Large intestine (tissue), 3 donors: ENCODE results near the gene IL12RB1. TPM values are rescaled to one million over a fixed set of nuclear protein-coding genes. Genes with fewer than 3 reads are reported as not detected.

Experiments used
- DNase-seq, 2 donors: peaks; one replicate each; pipeline versions ENCODE4 v3.0.0 to v3.0.0-alpha.2; 2013
- H3K27ac ChIP-seq: one replicate; pipeline ENCODE4 v1.5.1; 2013; ENCODE audit warnings: low read length
- H3K27me3 ChIP-seq: 2 replicates; pipeline ENCODE4 v1.6.1; 2013; ENCODE audit warnings: low read length; ENCODE audit not compliant: control insufficient read depth, insufficient read depth
- H3K36me3 ChIP-seq: 2 replicates; pipeline ENCODE4 v1.6.1; 2013; ENCODE audit warnings: low read length; ENCODE audit not compliant: control insufficient read depth, insufficient read depth
- H3K4me1 ChIP-seq: one replicate; pipeline ENCODE4 v1.6.1; 2013; ENCODE audit warnings: low read length; ENCODE audit not compliant: control insufficient read depth, insufficient read depth
- H3K4me3 ChIP-seq: one replicate; pipeline ENCODE4 v1.5.1; 2013; ENCODE audit warnings: low read length
- H3K9me3 ChIP-seq: one replicate; pipeline ENCODE4 v1.6.1; 2013; ENCODE audit warnings: mild to moderate bottlenecking, low read depth, low read length, moderate library complexity; ENCODE audit not compliant: control insufficient read depth
- WGBS: methylation state at CpG from one replicate; pipeline ENCODE4 v1.1.5; 2013; ENCODE audit warnings: low lambda C conversion rate; ENCODE audit not compliant: insufficient coverage; 5-methylcytosine and 5-hydroxymethylcytosine counted together
- polyA plus RNA-seq: library from polyadenylated mRNA; unstranded; fragments of 120-200 nt; gene quantifications from one replicate; pipeline ENCODE4 v1.2.1, GENCODE V29; 2013

IL12RB1 gene
- polyA plus RNA-seq, 1 donor, result 1.2 TPM

DNA sequence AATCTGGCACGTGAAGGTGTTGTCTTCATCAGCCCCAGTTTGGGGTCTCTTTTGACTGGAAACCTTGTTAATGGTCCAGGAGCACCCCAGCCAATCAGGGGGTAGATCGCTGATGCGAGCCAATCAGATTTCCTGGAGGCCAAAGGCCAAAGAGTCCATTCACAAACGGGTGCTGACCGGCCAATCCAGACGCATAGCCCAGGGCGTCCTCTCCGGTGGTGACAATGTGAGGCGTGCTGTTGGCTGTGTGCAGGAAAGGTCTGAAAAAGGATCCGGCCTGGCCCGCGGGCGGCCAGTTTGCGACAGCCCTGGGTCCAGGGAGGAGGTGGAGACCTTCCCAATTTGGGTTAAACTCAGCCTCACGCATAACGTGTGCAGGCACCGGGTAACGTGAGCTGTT, 14.0 kb upstream of the IL12RB1 start:
- Histone ChIP-seq H3K27ac (no peak overlapping the region), H3K4me1 (peaks cover 40% of the 10 kb centered on the region), H3K4me3 (no peak overlapping the region), H3K9me3 (no peaks in the 10 kb centered on the region), H3K36me3 (no peaks in the 10 kb centered on the region), H3K27me3 (peaks cover 24% of the 10 kb centered on the region)
- DNase-seq, result no peak
- WGBS, result no CpG with 5 or more reads among the region's 18 CpGs

DNA sequence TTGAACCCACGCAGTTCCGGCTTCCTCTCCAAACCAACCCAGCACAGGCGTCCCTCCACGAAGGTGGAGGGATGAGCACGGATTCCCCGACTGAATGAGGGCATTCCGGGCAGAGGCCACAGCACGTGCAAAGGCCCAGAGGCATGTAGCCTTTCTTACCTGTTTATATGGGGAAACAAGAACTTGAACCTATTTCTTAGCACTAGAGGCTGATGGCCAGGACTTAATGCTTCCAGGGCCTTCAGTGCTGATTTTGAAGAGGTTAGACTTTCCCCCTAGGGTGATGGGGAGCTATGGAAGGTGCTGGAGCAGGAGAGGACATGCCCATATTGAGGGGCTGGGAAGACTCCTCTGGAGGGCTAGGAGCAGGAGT, 12.9 kb upstream of the IL12RB1 start:
- no CpG with 5 or more reads among the region's 8 CpGs for WGBS
- H3K4me3 ChIP-seq, result no peak overlapping the region
- no peaks in the 10 kb centered on the region for H3K9me3 ChIP-seq

DNA sequence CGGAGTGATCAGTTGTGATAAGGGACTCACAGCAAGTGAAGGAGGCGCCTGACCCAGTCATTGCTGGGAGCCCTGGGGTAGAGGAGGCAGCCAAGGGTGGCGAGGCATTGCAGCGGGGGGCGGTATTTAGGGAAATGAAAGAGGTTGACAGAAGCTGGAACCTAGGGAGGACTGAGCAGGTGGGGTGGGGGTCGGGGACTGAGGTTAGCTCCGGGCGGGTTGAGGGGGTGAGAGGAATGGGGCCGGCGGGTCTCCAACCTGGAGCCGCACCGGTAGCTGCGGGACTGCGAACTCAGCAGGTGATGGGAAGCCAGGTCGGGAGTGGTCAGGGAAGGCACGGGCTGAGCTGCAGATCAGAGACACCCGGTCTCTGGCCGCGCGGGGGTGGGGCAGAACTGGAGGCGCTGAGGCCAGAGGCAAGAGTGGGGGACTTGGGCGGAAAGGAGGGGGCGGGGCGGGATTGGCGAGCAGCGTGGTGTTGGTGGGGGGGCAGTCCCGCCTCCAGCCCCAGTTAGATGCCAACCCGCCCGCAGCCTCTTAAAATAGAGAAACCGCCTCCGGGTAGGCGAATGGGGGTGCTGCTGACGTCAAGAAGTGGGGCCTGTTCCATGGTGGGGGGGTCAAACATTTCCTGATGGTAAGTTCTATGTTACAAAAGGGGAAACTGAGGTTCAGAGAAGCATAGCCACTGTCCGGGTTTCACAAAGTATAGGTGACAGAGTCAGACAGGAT, 12.3 kb upstream of the IL12RB1 start:
- H3K36me3 ChIP-seq, result no peaks in the 10 kb centered on the region
- peaks cover 24% of the 10 kb centered on the region for H3K27me3 ChIP-seq
- no CpG with 5 or more reads among the region's 34 CpGs for WGBS
- DNase-seq, result no peak
- H3K4me1 ChIP-seq, result peaks cover 34% of the 10 kb centered on the region
- peak overlapping the region; percentile 5 for H3K4me3 ChIP-seq
- no peaks in the 10 kb centered on the region for H3K9me3 ChIP-seq
- no peak overlapping the region for H3K27ac ChIP-seq

More for the DNA sequence above, 12.9 kb upstream of the IL12RB1 start:
- no peak for DNase-seq
- no peak overlapping the region for H3K27ac ChIP-seq
- H3K4me1 ChIP-seq, result peaks cover 37% of the 10 kb centered on the region
- no peaks in the 10 kb centered on the region for H3K36me3 ChIP-seq
- peaks cover 24% of the 10 kb centered on the region for H3K27me3 ChIP-seq

DNA sequence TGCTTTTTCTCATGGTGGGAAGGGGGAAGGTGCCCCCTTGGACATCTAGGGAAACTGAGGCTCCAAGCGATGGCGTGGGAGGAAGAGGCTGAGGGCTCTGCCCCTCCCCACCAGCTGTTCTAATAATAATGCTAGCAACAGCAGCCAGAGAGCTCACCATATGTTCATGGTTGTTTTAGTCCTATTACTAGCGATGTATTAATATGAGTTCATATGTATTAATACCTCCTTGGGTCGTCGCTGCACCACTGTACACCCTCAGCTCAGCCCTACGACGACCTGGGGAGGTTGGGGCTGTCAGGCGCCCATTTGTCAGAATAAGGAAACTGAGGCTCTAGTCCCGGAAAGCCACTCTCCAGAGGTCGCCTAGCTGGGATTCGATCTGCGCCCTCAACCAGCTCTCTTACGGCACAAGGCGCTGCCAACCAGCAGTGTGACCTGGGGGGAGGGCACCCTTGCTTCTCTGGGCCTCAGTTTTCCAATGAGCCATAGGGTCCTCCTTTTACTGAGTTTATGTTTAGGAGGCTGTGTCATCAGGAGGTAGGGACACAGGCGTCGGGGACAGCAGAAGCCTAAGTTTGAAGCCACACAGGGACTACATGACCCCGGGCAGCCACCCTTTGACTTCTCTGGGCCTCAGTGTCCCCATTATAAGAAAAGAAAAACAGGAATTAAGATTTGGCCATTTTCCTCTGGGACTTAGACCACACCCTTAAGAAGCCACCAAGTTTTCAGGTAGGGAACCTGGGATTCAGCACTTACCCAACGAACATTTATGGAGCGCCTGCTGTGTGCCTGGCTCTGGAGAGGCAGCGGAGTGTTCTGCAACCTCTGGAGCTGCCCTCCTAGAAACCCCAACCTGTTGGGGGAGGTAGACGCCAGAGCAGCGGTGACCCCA, 11.5 kb upstream of the IL12RB1 start:
- no peaks in the 10 kb centered on the region for H3K9me3 ChIP-seq
- H3K4me3 ChIP-seq, result peak overlapping the region; percentile 39
- H3K27ac ChIP-seq, result no peak overlapping the region
- WGBS, result no CpG with 5 or more reads among the region's 22 CpGs
- peaks cover 29% of the 10 kb centered on the region for H3K4me1 ChIP-seq
- no peak for DNase-seq
- no peaks in the 10 kb centered on the region for H3K36me3 ChIP-seq
- H3K27me3 ChIP-seq, result peaks cover 24% of the 10 kb centered on the region

DNA sequence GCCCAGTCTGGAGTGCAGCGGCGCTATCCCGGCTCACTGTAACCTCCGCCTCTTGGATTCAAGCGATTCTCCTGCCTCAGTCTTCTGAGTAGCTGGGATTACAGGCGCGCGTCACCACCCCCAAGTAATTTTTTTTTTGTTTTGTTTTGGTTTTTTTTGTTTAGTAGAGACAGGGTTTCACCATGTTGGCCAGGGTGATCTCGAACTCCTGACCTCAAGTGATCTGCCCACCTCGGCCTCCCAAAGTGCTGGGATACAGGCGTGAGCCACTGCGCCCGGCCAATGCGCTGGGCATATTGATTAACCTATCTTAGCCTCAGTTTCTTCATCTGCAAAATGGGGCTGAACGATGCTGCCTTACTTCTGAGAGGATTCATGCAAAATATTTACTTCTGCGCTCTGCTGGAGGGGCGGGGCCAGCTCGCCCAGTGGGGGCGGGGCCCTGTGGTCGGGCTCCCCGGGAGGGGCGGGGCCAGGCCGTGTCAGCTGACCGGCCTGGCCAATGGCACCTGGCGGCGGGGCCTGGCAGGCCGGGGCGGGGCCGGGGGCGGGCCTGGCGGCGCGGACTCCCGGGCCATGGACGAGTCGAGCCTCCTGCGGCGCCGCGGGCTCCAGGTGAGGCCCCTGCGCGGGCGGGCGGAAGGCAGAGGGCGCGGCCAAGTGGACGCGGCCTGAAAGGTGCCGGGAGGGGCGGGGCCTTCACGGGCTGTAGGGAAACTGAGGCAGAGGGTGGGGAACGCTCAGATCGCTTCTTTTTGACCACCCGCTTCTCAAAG, 10.7 kb upstream of the IL12RB1 start, which contains the start of gene MAST3:
Gene MAST3, plus strand, starts transcription at position 562 of the 776 bp plus-strand sequence. Its CDS starts 15 bp downstream, at position 577.
- WGBS, result 87% methylated on average over 3 of the region's 54 CpGs
- no peak within 1 kb of the TSS for H3K27ac ChIP-seq
- peaks cover 24% of the 10 kb centered on the region for H3K27me3 ChIP-seq
- peak; percentile 77 to 88 for DNase-seq
- H3K36me3 ChIP-seq, result no peaks in the 10 kb centered on the region
- H3K4me1 ChIP-seq, result peaks cover 29% of the 10 kb centered on the region
- peak within 1 kb of the TSS; percentile 39 for H3K4me3 ChIP-seq
- no peaks in the 10 kb centered on the region for H3K9me3 ChIP-seq

DNA sequence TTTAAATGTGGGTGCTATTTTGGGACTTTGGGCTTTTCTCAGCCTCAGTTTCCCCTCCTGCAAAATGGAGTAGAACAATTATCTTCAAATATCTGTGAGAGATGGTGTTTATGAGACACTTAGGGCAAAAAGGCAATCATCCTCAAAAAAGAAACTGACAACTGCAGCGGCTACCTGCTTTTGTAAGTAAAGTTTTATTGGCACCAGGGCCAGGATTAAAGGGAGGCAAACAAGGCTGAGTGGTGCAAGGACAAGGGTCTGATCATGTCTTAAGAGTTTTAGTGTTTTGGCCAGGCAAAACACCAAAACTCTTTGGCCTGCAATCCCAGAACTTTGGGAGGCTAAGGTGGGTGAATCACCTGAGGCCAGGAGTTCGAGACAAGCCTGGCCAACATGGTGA, 9.5 kb upstream of the IL12RB1 start:
- Histone ChIP-seq H3K4me3 (no peak overlapping the region), H3K4me1 (peaks cover 27% of the 10 kb centered on the region), H3K27me3 (peaks cover 24% of the 10 kb centered on the region), H3K27ac (no peak overlapping the region), H3K36me3 (no peaks in the 10 kb centered on the region), H3K9me3 (no peaks in the 10 kb centered on the region)
- DNase-seq, result no peak
- WGBS, result 80% methylated on average over 1 of the region's 2 CpGs

DNA sequence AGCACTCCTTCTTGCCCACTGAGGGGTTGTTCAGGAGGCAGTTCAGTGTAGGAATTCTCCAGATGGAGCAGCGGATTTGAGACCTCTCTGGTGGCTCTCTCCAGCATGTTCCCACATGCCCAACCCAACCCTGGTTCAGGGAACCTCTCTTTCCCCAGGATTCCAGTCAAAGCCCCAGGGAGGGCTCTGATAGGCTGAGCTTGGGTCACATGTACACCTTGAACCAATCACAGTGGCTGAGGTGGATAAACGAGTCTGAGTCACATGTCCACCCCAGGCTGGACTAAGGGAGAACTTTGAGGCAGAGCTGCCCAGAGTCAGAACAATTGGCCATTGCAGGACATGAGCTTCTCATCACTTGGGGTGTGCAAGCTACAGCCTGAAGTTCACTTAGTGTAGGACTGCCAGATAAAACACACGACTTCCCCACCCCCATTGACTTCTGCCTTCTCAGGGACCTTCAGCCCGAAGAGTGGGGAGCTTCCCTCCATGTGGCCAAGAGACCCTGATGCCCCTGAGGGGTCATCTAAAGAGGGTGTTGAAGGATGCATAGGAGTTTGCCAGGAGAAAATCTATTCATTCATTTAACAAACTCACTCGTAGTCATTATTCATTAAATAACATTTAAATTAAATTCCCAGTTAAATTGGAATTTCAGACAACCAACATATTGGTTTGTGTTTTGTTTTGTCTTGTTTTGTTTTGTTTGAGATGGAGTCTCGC, 6.9 kb upstream of the IL12RB1 start:
- Histone ChIP-seq H3K27me3 (peaks cover 5% of the 10 kb centered on the region), H3K4me1 (peaks cover 12% of the 10 kb centered on the region), H3K27ac (no peak overlapping the region), H3K4me3 (no peak overlapping the region), H3K36me3 (no peaks in the 10 kb centered on the region), H3K9me3 (no peaks in the 10 kb centered on the region)
- WGBS, result 100% methylated on average over 1 of the region's 6 CpGs
- DNase-seq, result no peak

DNA sequence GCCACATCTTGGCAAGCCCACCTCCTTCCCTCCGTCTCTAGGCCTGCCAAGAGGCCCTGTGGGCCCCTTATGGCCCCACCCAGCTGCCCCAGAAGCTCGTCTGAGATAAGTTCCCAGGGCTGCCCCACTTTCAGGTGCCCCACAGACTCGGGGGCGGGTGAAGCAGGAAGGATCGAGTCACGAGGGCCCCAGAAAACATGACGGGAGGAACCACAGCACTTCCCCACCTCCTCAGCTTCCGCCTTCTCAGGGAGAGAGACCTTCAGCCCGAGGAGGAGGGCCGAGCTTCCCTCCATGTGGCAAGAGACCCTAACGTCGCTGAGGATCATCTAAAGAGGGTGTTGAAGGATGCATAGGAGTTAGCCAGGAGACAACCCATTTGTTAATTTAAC, 4.5 kb upstream of the IL12RB1 start:
- DNase-seq, result peak in 1 of 2 donors; percentile 35
- Histone ChIP-seq H3K36me3 (no peaks in the 10 kb centered on the region), H3K4me3 (no peak overlapping the region), H3K27ac (no peak overlapping the region), H3K27me3 (no peaks in the 10 kb centered on the region), H3K9me3 (no peaks in the 10 kb centered on the region), H3K4me1 (peaks cover 3% of the 10 kb centered on the region)
- no CpG with 5 or more reads among the region's 12 CpGs for WGBS

DNA sequence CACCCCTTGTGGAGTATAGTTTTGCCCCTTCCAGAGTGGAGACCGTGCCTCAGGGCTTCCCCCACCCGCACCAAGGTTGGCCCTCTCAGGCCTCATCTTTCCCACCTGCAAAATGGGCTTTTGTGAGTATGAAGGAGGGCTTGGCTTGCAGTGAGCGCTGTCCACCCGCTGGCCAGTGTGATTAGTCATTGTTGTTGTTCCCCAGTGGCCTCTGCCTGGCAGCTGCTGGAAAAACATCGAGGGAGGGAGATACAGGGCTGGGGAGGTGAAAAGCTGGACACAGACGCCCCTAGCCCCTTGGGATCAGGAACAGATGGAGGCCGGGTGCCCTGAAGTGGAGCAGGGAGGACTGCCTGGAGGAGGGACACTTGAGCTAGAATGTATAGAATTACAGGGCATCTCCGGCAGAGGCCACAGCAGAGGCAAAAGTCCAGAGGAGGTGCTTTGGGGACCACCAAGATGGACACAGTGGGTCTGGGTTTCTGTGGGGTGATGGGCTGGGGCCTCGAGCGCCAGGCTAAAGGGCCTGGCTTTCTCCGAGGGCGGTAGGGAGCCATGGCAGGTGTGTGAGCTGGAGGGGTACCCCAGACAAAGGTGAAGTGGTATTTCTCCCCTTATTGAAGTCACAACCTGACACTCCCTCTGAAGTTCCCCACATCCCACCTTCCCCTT, 3.9 kb upstream of the IL12RB1 start:
- Histone ChIP-seq H3K9me3 (no peaks in the 10 kb centered on the region), H3K27ac (no peak overlapping the region), H3K4me3 (no peak overlapping the region), H3K36me3 (no peaks in the 10 kb centered on the region), H3K27me3 (no peaks in the 10 kb centered on the region), H3K4me1 (peaks cover 3% of the 10 kb centered on the region)
- DNase-seq, result no peak
- no CpG with 5 or more reads among the region's 12 CpGs for WGBS
